Liver (tissue), 3 donors: ENCODE data around the gene TAF15.

Source experiments
- JUND ChIP-seq, 2 donors: IDR thresholded peaks; 2 replicates each; pipeline ENCODE4 v1.6.1; 2016; ENCODE audit warnings: antibody characterized with exemption in 2 of 2
- REST ChIP-seq: IDR thresholded peaks from 2 replicates; pipeline ENCODE4 v1.6.1; 2016; ENCODE audit warnings: antibody characterized with exemption, mild to moderate bottlenecking
- SP1 ChIP-seq: IDR thresholded peaks from 2 replicates; pipeline ENCODE4 v1.6.1; 2018; ENCODE audit warnings: antibody characterized with exemption, mild to moderate bottlenecking
- TAF1 ChIP-seq: conservative IDR thresholded peaks from 2 replicates; pipeline ENCODE4 v1.6.1; 2016; ENCODE audit warnings: antibody characterized with exemption, mild to moderate bottlenecking
- TF ChIP-seq, protein P1 (sequence below): fragments of 150-350 bp; IDR thresholded peaks from 2 replicates; pipeline ENCODE4 v1.5.1; 2017; ENCODE audit warnings: improper control_type of control experiment, low read depth, low read length; ENCODE audit not compliant: missing input control
- TF ChIP-seq, protein P2 (sequence below): IDR thresholded peaks from 2 replicates; pipeline ENCODE4 v1.6.1; 2016; ENCODE audit warnings: antibody characterized with exemption
- donor health status: healthy.
- donor health status: healthy.

GRCh38 chr17:35890774-35891155 is 81.5 kb downstream of the TAF15 start:
- TF ChIP-seq, protein P1, sequence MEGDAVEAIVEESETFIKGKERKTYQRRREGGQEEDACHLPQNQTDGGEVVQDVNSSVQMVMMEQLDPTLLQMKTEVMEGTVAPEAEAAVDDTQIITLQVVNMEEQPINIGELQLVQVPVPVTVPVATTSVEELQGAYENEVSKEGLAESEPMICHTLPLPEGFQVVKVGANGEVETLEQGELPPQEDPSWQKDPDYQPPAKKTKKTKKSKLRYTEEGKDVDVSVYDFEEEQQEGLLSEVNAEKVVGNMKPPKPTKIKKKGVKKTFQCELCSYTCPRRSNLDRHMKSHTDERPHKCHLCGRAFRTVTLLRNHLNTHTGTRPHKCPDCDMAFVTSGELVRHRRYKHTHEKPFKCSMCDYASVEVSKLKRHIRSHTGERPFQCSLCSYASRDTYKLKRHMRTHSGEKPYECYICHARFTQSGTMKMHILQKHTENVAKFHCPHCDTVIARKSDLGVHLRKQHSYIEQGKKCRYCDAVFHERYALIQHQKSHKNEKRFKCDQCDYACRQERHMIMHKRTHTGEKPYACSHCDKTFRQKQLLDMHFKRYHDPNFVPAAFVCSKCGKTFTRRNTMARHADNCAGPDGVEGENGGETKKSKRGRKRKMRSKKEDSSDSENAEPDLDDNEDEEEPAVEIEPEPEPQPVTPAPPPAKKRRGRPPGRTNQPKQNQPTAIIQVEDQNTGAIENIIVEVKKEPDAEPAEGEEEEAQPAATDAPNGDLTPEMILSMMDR: no peak
- TF ChIP-seq JUND (IDR thresholded peaks at IDR 0.05): no peak
- no peak for TF ChIP-seq SP1
- TF ChIP-seq, protein P2, sequence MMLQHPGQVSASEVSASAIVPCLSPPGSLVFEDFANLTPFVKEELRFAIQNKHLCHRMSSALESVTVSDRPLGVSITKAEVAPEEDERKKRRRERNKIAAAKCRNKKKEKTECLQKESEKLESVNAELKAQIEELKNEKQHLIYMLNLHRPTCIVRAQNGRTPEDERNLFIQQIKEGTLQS: no peak
- no peak for TF ChIP-seq REST
- no peak for TF ChIP-seq TAF1
